Measurements from ENCODE around the gene ERGIC1.

GRCh38 chr5:172802112-172802511 is 31.9 kb upstream of the ERGIC1 start:
- no peak for TF ChIP-seq FOXA1 (IDR thresholded peaks at IDR 0.05)
- no peak for TF ChIP-seq BHLHE40 (IDR thresholded peaks at IDR 0.05; ENCODE audit: borderline replicate concordance)
- no peak for TF ChIP-seq SP1 (IDR thresholded peaks at IDR 0.05)
- TF ChIP-seq NFRKB (IDR thresholded peaks at IDR 0.05): no peak
- TF ChIP-seq HDGF (IDR thresholded peaks at IDR 0.05; ENCODE audit: borderline replicate concordance): no peak
- TF ChIP-seq ELF4 (IDR thresholded peaks at IDR 0.05): no peak
- no peak for TF ChIP-seq ARNT (IDR thresholded peaks at IDR 0.05)
- TF ChIP-seq TARDBP (IDR thresholded peaks at IDR 0.05): no peak
- no peak for TF ChIP-seq SUZ12 (IDR thresholded peaks at IDR 0.05)
- no peak for TF ChIP-seq LEF1 (IDR thresholded peaks at IDR 0.05; ENCODE audit: borderline replicate concordance)
- TF ChIP-seq FOXK2 (IDR thresholded peaks at IDR 0.05): no peak
- TF ChIP-seq FOXM1 (IDR thresholded peaks at IDR 0.05; ENCODE audit: borderline replicate concordance): no peak

All from HEK293T (cell line).